Measurements from ENCODE around the gene PRX. TPM values are rescaled to one million over a fixed set of nuclear protein-coding genes. Genes with fewer than 3 reads are reported as not detected.

The PRX gene
- total and polyA plus RNA-seq, 2 of the 13 experiments (the other 11 are each of a cell fraction or from before 2014, with no cell fraction given), result 0.66 TPM

GRCh38 chr19:40443131-40443999, 30.2 kb upstream of the PRX start (continued):
- TF ChIP-seq, protein P1, sequence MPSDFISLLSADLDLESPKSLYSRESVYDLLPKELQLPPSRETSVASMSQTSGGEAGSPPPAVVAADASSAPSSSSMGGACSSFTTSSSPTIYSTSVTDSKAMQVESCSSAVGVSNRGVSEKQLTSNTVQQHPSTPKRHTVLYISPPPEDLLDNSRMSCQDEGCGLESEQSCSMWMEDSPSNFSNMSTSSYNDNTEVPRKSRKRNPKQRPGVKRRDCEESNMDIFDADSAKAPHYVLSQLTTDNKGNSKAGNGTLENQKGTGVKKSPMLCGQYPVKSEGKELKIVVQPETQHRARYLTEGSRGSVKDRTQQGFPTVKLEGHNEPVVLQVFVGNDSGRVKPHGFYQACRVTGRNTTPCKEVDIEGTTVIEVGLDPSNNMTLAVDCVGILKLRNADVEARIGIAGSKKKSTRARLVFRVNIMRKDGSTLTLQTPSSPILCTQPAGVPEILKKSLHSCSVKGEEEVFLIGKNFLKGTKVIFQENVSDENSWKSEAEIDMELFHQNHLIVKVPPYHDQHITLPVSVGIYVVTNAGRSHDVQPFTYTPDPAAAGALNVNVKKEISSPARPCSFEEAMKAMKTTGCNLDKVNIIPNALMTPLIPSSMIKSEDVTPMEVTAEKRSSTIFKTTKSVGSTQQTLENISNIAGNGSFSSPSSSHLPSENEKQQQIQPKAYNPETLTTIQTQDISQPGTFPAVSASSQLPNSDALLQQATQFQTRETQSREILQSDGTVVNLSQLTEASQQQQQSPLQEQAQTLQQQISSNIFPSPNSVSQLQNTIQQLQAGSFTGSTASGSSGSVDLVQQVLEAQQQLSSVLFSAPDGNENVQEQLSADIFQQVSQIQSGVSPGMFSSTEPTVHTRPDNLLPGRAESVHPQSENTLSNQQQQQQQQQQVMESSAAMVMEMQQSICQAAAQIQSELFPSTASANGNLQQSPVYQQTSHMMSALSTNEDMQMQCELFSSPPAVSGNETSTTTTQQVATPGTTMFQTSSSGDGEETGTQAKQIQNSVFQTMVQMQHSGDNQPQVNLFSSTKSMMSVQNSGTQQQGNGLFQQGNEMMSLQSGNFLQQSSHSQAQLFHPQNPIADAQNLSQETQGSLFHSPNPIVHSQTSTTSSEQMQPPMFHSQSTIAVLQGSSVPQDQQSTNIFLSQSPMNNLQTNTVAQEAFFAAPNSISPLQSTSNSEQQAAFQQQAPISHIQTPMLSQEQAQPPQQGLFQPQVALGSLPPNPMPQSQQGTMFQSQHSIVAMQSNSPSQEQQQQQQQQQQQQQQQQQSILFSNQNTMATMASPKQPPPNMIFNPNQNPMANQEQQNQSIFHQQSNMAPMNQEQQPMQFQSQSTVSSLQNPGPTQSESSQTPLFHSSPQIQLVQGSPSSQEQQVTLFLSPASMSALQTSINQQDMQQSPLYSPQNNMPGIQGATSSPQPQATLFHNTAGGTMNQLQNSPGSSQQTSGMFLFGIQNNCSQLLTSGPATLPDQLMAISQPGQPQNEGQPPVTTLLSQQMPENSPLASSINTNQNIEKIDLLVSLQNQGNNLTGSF (CRISPR knock-in tag; IDR thresholded peaks at IDR 0.05), result no peak
- TF ChIP-seq, protein P2, sequence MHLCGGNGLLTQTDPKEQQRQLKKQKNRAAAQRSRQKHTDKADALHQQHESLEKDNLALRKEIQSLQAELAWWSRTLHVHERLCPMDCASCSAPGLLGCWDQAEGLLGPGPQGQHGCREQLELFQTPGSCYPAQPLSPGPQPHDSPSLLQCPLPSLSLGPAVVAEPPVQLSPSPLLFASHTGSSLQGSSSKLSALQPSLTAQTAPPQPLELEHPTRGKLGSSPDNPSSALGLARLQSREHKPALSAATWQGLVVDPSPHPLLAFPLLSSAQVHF (CRISPR knock-in tag; IDR thresholded peaks at IDR 0.05), result no peak
- no peak for TF ChIP-seq MATR3 (CRISPR knock-in tag; IDR thresholded peaks at IDR 0.05)
- TF ChIP-seq ZNF549 (CRISPR knock-in tag; IDR thresholded peaks at IDR 0.05), result no peak
- no peak for TF ChIP-seq HNRNPUL1 (IDR thresholded peaks at IDR 0.05; ENCODE audit: low read depth, low read length)
- TF ChIP-seq POLR2G (IDR thresholded peaks at IDR 0.05; ENCODE audit: low read depth, low read length), result no peak; the same call in none of the 2 replicates
- TF ChIP-seq KLF13 (CRISPR knock-in tag; IDR thresholded peaks at IDR 0.05), result no peak
- peak; percentile 59; the same call in 1 of the 2 replicates for TF ChIP-seq ZNF614 (CRISPR knock-in tag; IDR thresholded peaks at IDR 0.05; ENCODE audit: borderline replicate concordance)
- TF ChIP-seq GZF1 (CRISPR knock-in tag; IDR thresholded peaks at IDR 0.05), result no peak
- peak; percentile 82 for TF ChIP-seq MAZ (IDR thresholded peaks at IDR 0.05; ENCODE audit: borderline replicate concordance, low read depth, low read length)
- peak; percentile 83 for TF ChIP-seq MAZ (CRISPR knock-in tag; IDR thresholded peaks at IDR 0.05; ENCODE audit: low read depth)
- no peak for TF ChIP-seq ZNF775 (CRISPR knock-in tag; IDR thresholded peaks at IDR 0.05; ENCODE audit: borderline replicate concordance)
- TF ChIP-seq THRA (CRISPR knock-in tag; IDR thresholded peaks at IDR 0.05; ENCODE audit: borderline replicate concordance), result peak; percentile 63; the same call in 1 of the 2 replicates
- no peak for TF ChIP-seq KAT7 (CRISPR knock-in tag; IDR thresholded peaks at IDR 0.05; ENCODE audit: borderline replicate concordance)
- TF ChIP-seq TP53 (CRISPR knock-in tag; conservative IDR thresholded peaks at IDR 0.05), result no peak
- TF ChIP-seq SAP130 (CRISPR knock-in tag; IDR thresholded peaks at IDR 0.05; ENCODE audit: low read depth), result peak; percentile 86
- peak; percentile 68 for TF ChIP-seq KAT8 (CRISPR knock-in tag; IDR thresholded peaks at IDR 0.05)
- TF ChIP-seq CBX5 (CRISPR knock-in tag; IDR thresholded peaks at IDR 0.05; ENCODE audit: borderline replicate concordance), result peak; percentile 20; the same call in 1 of the 2 replicates
- no peak for TF ChIP-seq ZFYVE20 (CRISPR knock-in tag; IDR thresholded peaks at IDR 0.05; ENCODE audit: borderline replicate concordance, low read depth)
- TF ChIP-seq, protein P3, sequence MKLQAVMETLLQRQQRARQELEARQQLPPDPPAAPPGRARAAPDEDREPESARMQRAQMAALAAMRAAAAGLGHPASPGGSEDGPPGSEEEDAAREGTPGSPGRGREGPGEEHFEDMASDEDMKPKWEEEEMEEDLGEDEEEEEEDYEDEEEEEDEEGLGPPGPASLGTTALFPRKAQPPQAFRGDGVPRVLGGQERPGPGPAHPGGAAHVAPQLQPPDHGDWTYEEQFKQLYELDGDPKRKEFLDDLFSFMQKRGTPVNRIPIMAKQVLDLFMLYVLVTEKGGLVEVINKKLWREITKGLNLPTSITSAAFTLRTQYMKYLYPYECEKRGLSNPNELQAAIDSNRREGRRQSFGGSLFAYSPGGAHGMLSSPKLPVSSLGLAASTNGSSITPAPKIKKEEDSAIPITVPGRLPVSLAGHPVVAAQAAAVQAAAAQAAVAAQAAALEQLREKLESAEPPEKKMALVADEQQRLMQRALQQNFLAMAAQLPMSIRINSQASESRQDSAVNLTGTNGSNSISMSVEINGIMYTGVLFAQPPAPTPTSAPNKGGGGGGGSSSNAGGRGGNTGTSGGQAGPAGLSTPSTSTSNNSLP (IDR thresholded peaks at IDR 0.05; ENCODE audit: low read depth, low read length), result peak; percentile 16; the same call in 1 of the 2 replicates
- peak; percentile 87 for TF ChIP-seq CBX1 (IDR thresholded peaks at IDR 0.05; ENCODE audit: low read depth)

All from HepG2 (cell line).